ENCODE data around the gene SYDE2. TPM values are rescaled to one million over a fixed set of nuclear protein-coding genes. Genes with fewer than 3 reads are reported as not detected.

The SYDE2 gene
- total and polyA plus RNA-seq, 9 of the 15 experiments (the other 6 are each of a cell fraction or from before 2014, with no cell fraction given) = 0.39 to 8.7 (median 4.5) TPM

DNA sequence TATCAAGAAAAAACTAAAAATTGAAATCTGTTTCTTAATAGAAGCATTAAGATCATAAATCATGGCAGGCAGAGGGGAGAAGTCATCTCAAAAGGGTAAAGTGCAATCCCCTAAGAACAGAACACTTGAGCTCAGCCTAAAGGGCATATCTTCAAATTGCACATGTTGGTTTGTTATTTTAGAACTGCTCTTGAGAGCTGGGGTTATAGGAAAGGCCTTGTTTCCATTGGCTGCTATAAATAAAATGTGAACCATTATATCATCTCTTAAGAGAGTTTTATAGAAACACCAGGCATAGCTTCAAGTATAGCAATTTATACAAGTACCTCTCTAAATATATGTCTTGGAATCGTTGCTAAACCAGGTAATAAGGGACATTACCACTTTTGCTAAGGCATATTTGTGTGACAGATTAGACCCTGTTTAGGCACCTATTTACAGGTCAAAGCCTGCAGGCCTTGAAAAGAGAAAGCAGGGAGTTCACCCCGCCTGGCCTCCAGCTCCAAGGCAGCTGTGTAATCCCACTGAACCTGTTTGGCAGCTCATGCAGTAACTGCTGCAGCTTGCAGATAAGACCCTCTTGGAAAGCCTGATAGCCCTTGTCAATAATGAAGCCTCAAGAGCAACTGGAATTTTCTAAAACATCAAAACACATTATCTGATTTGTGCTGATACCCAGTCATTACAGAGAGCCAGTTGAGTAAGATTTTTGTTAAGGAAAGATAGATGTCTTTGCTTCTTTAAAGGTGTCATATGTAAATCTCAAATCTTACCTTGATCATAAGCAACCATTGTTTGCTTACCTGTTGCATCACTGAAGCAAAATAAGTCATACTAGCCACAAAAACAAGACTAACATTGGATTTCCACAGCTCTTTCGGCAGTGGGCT lies 24.2 kb upstream of the SYDE2 start (continued):
- no peak for TF ChIP-seq KLF6 (CRISPR knock-in tag; IDR thresholded peaks at IDR 0.05; ENCODE audit: borderline replicate concordance)
- TF ChIP-seq NCOA2 (IDR thresholded peaks at IDR 0.05; ENCODE audit: partially characterized antibody in 2 of 2) = peak; percentile 83 to 85
- no peak for TF ChIP-seq HEY1 (CRISPR knock-in tag; IDR thresholded peaks at IDR 0.05; ENCODE audit: borderline replicate concordance)
- TF ChIP-seq, protein P1, sequence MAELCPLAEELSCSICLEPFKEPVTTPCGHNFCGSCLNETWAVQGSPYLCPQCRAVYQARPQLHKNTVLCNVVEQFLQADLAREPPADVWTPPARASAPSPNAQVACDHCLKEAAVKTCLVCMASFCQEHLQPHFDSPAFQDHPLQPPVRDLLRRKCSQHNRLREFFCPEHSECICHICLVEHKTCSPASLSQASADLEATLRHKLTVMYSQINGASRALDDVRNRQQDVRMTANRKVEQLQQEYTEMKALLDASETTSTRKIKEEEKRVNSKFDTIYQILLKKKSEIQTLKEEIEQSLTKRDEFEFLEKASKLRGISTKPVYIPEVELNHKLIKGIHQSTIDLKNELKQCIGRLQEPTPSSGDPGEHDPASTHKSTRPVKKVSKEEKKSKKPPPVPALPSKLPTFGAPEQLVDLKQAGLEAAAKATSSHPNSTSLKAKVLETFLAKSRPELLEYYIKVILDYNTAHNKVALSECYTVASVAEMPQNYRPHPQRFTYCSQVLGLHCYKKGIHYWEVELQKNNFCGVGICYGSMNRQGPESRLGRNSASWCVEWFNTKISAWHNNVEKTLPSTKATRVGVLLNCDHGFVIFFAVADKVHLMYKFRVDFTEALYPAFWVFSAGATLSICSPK (IDR thresholded peaks at IDR 0.05; ENCODE audit: borderline replicate concordance) = no peak
- TF ChIP-seq ZFP36 (IDR thresholded peaks at IDR 0.05; ENCODE audit: low read depth, low read length, partially characterized antibody) = peak; percentile 25
- no peak for TF ChIP-seq TCFL5 (CRISPR knock-in tag; conservative IDR thresholded peaks at IDR 0.05)
- TF ChIP-seq NFATC3 (IDR thresholded peaks at IDR 0.05) = peak; percentile 50
- TF ChIP-seq, protein P2, sequence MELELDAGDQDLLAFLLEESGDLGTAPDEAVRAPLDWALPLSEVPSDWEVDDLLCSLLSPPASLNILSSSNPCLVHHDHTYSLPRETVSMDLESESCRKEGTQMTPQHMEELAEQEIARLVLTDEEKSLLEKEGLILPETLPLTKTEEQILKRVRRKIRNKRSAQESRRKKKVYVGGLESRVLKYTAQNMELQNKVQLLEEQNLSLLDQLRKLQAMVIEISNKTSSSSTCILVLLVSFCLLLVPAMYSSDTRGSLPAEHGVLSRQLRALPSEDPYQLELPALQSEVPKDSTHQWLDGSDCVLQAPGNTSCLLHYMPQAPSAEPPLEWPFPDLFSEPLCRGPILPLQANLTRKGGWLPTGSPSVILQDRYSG (tag; conservative IDR thresholded peaks at IDR 0.05; ENCODE audit: low read depth) = 0 out of 2 replicates have a peak, but pooled peaks have one; percentile 62
- no peak for TF ChIP-seq CHD1 (IDR thresholded peaks at IDR 0.05; ENCODE audit: low read length)
- TF ChIP-seq, protein P3, sequence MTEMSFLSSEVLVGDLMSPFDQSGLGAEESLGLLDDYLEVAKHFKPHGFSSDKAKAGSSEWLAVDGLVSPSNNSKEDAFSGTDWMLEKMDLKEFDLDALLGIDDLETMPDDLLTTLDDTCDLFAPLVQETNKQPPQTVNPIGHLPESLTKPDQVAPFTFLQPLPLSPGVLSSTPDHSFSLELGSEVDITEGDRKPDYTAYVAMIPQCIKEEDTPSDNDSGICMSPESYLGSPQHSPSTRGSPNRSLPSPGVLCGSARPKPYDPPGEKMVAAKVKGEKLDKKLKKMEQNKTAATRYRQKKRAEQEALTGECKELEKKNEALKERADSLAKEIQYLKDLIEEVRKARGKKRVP (CRISPR knock-in tag; IDR thresholded peaks at IDR 0.05) = no peak; the same call in 1 of the 2 replicates
- TF ChIP-seq U2AF2 (optimal IDR thresholded peaks at IDR 0.05; ENCODE audit: low read depth, low read length) = no peak
- TF ChIP-seq ZBED1 (IDR thresholded peaks at IDR 0.05) = peak; percentile 80; the same call in 1 of the 2 replicates
- TF ChIP-seq, protein P4, sequence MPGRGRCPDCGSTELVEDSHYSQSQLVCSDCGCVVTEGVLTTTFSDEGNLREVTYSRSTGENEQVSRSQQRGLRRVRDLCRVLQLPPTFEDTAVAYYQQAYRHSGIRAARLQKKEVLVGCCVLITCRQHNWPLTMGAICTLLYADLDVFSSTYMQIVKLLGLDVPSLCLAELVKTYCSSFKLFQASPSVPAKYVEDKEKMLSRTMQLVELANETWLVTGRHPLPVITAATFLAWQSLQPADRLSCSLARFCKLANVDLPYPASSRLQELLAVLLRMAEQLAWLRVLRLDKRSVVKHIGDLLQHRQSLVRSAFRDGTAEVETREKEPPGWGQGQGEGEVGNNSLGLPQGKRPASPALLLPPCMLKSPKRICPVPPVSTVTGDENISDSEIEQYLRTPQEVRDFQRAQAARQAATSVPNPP (IDR thresholded peaks at IDR 0.05; ENCODE audit: borderline replicate concordance, insufficient read depth, insufficient read length) = no peak
- no peak for TF ChIP-seq PTRF (tag; IDR thresholded peaks at IDR 0.05)
- TF ChIP-seq, protein P5, sequence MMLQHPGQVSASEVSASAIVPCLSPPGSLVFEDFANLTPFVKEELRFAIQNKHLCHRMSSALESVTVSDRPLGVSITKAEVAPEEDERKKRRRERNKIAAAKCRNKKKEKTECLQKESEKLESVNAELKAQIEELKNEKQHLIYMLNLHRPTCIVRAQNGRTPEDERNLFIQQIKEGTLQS (IDR thresholded peaks at IDR 0.05) = peak; percentile 91
- TF ChIP-seq, protein P5 (CRISPR knock-in tag; conservative IDR thresholded peaks at IDR 0.05) = peak; percentile 60; the same call in 1 of the 2 replicates
